ENCODE results near the gene USP49. TPM values are rescaled to one million over a fixed set of nuclear protein-coding genes. Genes with fewer than 3 reads are reported as not detected.

USP49 gene
- total and polyA plus RNA-seq, 10 of the 15 experiments (the other 5 are each of a cell fraction or from before 2014, with no cell fraction given) = 1.0 to 7.7 (median 4.3) TPM

GRCh38 chr6:41774841-41775240 lies 120.3 kb downstream of the USP49 start:
- H3K79me2 ChIP-seq (ENCODE audit: control insufficient read depth, insufficient read depth, low read length) = no peaks in the 10 kb centered on the region
- H3K9ac ChIP-seq (ENCODE audit: control insufficient read depth, insufficient read depth, low read length) = no peak overlapping the region
- H3K9me3 ChIP-seq (replicated peaks; ENCODE audit: control insufficient read depth, insufficient read depth, low read length) = no peaks in the 10 kb centered on the region
- SMC1A ChIA-PET (ENCODE audit: uncharacterized antibody, unreplicated experiment) = interaction anchor here (0.9 to 1.6 kb wide), 5 partner anchors 70 to 389 kb away, joined by 3 to 4 read pairs (median 3); no protein-coding TSS in a partner anchor
- FAIRE-seq = no peak
- in situ Hi-C loops (cut with MboI) (no loop called here), intact Hi-C loops (cut with micrococcal nuclease; ENCODE audit: unreplicated experiment) (loop anchor here (5.0 kb wide), 2 partner anchors 68 to 408 kb away; no protein-coding TSS in a partner anchor)
- RAD21 ChIA-PET (ENCODE audit: unreplicated experiment) = interaction anchor here (1.1 to 1.6 kb wide), 4 partner anchors 12 to 172 kb away, joined by 3 to 6 read pairs (median 4); no protein-coding TSS in a partner anchor
- H3K4me3 ChIP-seq = no peak overlapping the region
- no peak for ATAC-seq
- no peak overlapping the region for H3K4me2 ChIP-seq (ENCODE audit: control insufficient read depth, insufficient read depth)
- no peak for DNase-seq (ENCODE audit: low read depth, low spot score)
- 56% methylated on average over 3 of the region's 3 CpGs for WGBS (ENCODE audit: insufficient coverage, insufficient replicate concordance, low lambda C conversion rate, missing lambda C conversion rate)
- H3K36me3 ChIP-seq (ENCODE audit: control insufficient read depth in 2 of 2, insufficient read depth in 2 of 2, low read length in 1 of 2) = peaks cover 1 to 10% of the 10 kb centered on the region in 2 experiments; a peak in 2 of 4 replicates
- CTCF ChIA-PET = interaction anchor here (0.6 to 4.7 kb wide), 12 partner anchors 12 to 436 kb away, joined by 3 to 38 read pairs (median 3); partner anchors contain the start of gene TOMM6
- no peaks in the 10 kb centered on the region for H4K20me1 ChIP-seq (ENCODE audit: control insufficient read depth, insufficient read depth)
- BruUV-seq (replicated peaks) = no TSS peak
- no peak overlapping the region for H2AFZ ChIP-seq (ENCODE audit: control insufficient read depth, low read depth, low read length)
- peaks cover 4% of the 10 kb centered on the region for H3K4me1 ChIP-seq (ENCODE audit: control insufficient read depth, insufficient read depth, low read length)
- H3K27ac ChIP-seq (ENCODE audit: control insufficient read depth, insufficient read depth) = no peak overlapping the region
- no peaks in the 10 kb centered on the region for H3K27me3 ChIP-seq (replicated peaks in 1 of 2; ENCODE audit: control insufficient read depth in 2 of 2, insufficient read depth in 2 of 2, low read length in 1 of 2)
- POLR2A ChIA-PET = interaction anchor here (0.6 kb wide), 1 partner anchor 20 kb away, joined by 3 read pairs; no protein-coding TSS in a partner anchor
- TF ChIP-seq ELK1 (IDR thresholded peaks at IDR 0.05; ENCODE audit: low read depth, low read length) = no peak
- TF ChIP-seq ZSCAN29 (IDR thresholded peaks at IDR 0.05) = no peak
- no peak for TF ChIP-seq EP300 (IDR thresholded peaks at IDR 0.05; ENCODE audit: borderline replicate concordance in 1 of 2, control insufficient read depth in 1 of 2, low read depth in 2 of 2, low read length in 2 of 2)
- no peak for TF ChIP-seq EZH2 (IDR thresholded peaks at IDR 0.05; ENCODE audit: borderline replicate concordance, control insufficient read depth, low read depth, low read length)
- TF ChIP-seq E2F8 (IDR thresholded peaks at IDR 0.05; ENCODE audit: low read depth, partially characterized antibody) = no peak
- TF ChIP-seq DPF2 (IDR thresholded peaks at IDR 0.05) = no peak
- TF ChIP-seq PAX8 (IDR thresholded peaks at IDR 0.05) = no peak
- no peak for TF ChIP-seq SUPT20H (IDR thresholded peaks at IDR 0.05; ENCODE audit: borderline replicate concordance, control insufficient read depth, low read depth, low read length)
- TF ChIP-seq MEF2A (IDR thresholded peaks at IDR 0.05; ENCODE audit: insufficient read depth, low read depth, low read length) = no peak
- TF ChIP-seq RELA (IDR thresholded peaks at IDR 0.05; ENCODE audit: borderline replicate concordance, partially characterized antibody) = no peak
- no peak for TF ChIP-seq TCF7 (IDR thresholded peaks at IDR 0.05; ENCODE audit: borderline replicate concordance)
- TF ChIP-seq CREB1 (IDR thresholded peaks at IDR 0.05; ENCODE audit: low read depth) = no peak
- TF ChIP-seq CTCF (IDR thresholded peaks at IDR 0.05 in 2 of 3, conservative IDR thresholded peaks at IDR 0.05 in 1 of 3; ENCODE audit: control insufficient read depth in 2 of 3, extremely low read depth in 1 of 3, insufficient read depth in 1 of 3, low read depth in 3 of 3, low read length in 3 of 3) = no peak
- TF ChIP-seq RAD51 (IDR thresholded peaks at IDR 0.05) = no peak
- TF ChIP-seq RBBP5 (conservative IDR thresholded peaks at IDR 0.05) = no peak

All from GM12878 (cell line).